Measurements from ENCODE around the gene RTKN. TPM values are rescaled to one million over a fixed set of nuclear protein-coding genes. Genes with fewer than 3 reads are reported as not detected.

RTKN gene
- total and polyA plus RNA-seq, 9 of the 15 experiments (the other 6 are each of a cell fraction or from before 2014, with no cell fraction given), result 0.14 to 6.9 (median 3.6) TPM

DNA sequence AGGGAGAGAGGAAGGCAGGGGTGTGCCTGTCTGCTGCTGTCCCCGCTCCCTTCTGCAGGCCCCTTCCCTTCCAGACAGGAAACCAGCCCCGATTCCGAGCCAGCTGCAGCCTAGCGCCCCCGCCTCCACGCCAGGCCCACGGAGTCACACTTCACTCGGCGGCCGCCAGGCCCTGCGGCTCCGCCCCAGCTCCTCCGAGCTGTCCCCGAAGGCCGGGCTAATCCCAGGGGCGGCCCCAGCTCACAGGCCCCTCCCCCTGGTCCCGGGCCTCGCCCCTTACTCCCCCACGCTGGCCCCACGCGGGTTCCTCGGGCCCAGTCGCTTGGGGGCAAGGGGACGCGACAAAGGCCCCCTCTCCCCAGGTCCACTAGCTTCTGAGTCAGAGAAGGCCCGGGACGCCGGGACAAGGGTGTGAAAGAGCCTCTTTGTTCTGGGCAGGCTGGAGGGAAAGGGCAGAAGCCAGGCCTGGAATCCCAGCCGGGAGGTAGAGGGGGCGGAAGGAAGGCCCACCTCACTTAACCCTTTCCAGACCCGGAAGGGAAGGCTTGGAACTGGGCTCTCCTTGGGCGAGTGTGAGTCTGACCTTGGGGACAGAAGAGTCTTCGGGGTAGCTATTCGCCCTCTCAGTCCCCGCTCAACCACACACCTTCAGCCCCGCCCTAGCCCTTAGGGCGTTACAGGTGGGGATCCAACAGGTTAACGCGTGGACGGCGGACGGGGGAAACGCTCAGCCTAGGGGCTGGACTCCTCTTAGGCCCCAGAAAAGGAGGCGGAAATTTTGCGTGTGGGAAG, 1.2 kb downstream of the RTKN start (continued):
- TF ChIP-seq, protein P1, sequence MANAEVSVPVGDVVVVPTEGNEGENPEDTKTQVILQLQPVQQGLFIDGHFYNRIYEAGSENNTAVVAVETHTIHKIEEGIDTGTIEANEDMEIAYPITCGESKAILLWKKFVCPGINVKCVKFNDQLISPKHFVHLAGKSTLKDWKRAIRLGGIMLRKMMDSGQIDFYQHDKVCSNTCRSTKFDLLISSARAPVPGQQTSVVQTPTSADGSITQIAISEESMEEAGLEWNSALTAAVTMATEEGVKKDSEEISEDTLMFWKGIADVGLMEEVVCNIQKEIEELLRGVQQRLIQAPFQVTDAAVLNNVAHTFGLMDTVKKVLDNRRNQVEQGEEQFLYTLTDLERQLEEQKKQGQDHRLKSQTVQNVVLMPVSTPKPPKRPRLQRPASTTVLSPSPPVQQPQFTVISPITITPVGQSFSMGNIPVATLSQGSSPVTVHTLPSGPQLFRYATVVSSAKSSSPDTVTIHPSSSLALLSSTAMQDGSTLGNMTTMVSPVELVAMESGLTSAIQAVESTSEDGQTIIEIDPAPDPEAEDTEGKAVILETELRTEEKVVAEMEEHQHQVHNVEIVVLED (CRISPR knock-in tag; IDR thresholded peaks at IDR 0.05), result no peak
- TF ChIP-seq, protein P2, sequence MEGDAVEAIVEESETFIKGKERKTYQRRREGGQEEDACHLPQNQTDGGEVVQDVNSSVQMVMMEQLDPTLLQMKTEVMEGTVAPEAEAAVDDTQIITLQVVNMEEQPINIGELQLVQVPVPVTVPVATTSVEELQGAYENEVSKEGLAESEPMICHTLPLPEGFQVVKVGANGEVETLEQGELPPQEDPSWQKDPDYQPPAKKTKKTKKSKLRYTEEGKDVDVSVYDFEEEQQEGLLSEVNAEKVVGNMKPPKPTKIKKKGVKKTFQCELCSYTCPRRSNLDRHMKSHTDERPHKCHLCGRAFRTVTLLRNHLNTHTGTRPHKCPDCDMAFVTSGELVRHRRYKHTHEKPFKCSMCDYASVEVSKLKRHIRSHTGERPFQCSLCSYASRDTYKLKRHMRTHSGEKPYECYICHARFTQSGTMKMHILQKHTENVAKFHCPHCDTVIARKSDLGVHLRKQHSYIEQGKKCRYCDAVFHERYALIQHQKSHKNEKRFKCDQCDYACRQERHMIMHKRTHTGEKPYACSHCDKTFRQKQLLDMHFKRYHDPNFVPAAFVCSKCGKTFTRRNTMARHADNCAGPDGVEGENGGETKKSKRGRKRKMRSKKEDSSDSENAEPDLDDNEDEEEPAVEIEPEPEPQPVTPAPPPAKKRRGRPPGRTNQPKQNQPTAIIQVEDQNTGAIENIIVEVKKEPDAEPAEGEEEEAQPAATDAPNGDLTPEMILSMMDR (IDR thresholded peaks at IDR 0.05 in 2 of 3, conservative IDR thresholded peaks at IDR 0.05 in 1 of 3; ENCODE audit: insufficient read depth in 2 of 3, low read depth in 1 of 3, low read length in 3 of 3), result peak; percentile 37 to 51 (median 42); a peak in 4 of 6 replicates
- TF ChIP-seq ZNF75A (CRISPR knock-in tag; IDR thresholded peaks at IDR 0.05) (no peak), GATAD2A (IDR thresholded peaks at IDR 0.05) (no peak), ARNT (IDR thresholded peaks at IDR 0.05) (no peak), SMARCB1 (IDR thresholded peaks at IDR 0.05; ENCODE audit: insufficient read length, low read depth) (peak; percentile 52), ILF3 (IDR thresholded peaks at IDR 0.05; ENCODE audit: borderline replicate concordance) (no peak), ZNF561 (CRISPR knock-in tag; conservative IDR thresholded peaks at IDR 0.05) (no peak), TGIF2 (CRISPR knock-in tag; IDR thresholded peaks at IDR 0.05) (no peak), TAF9B (IDR thresholded peaks at IDR 0.05; ENCODE audit: partially characterized antibody) (no peak), PTBP1 (IDR thresholded peaks at IDR 0.05; ENCODE audit: low read depth, low read length) (no peak), MCM7 (IDR thresholded peaks at IDR 0.05) (no peak), MIER1 (IDR thresholded peaks at IDR 0.05; ENCODE audit: low read depth) (no peak), YY1 (IDR thresholded peaks at IDR 0.05; ENCODE audit: borderline replicate concordance in 1 of 3, control insufficient read depth in 1 of 3, extremely low read depth in 1 of 3, insufficient read depth in 3 of 3, insufficient read length in 1 of 3, insufficient replicate concordance in 2 of 3, low read depth in 1 of 3, low read length in 2 of 3) (peak in 2 of 3 experiments; percentile 39 to 54), FOXP1 (CRISPR knock-in tag; IDR thresholded peaks at IDR 0.05) (no peak)
- TF ChIP-seq, protein P3, sequence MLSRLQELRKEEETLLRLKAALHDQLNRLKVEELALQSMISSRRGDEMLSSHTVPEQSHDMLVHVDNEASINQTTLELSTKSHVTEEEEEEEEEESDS (CRISPR knock-in tag; IDR thresholded peaks at IDR 0.05), result no peak
- TF ChIP-seq, protein P4, sequence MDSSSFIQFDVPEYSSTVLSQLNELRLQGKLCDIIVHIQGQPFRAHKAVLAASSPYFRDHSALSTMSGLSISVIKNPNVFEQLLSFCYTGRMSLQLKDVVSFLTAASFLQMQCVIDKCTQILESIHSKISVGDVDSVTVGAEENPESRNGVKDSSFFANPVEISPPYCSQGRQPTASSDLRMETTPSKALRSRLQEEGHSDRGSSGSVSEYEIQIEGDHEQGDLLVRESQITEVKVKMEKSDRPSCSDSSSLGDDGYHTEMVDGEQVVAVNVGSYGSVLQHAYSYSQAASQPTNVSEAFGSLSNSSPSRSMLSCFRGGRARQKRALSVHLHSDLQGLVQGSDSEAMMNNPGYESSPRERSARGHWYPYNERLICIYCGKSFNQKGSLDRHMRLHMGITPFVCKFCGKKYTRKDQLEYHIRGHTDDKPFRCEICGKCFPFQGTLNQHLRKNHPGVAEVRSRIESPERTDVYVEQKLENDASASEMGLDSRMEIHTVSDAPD (CRISPR knock-in tag; IDR thresholded peaks at IDR 0.05), result no peak
- TF ChIP-seq, protein P5, sequence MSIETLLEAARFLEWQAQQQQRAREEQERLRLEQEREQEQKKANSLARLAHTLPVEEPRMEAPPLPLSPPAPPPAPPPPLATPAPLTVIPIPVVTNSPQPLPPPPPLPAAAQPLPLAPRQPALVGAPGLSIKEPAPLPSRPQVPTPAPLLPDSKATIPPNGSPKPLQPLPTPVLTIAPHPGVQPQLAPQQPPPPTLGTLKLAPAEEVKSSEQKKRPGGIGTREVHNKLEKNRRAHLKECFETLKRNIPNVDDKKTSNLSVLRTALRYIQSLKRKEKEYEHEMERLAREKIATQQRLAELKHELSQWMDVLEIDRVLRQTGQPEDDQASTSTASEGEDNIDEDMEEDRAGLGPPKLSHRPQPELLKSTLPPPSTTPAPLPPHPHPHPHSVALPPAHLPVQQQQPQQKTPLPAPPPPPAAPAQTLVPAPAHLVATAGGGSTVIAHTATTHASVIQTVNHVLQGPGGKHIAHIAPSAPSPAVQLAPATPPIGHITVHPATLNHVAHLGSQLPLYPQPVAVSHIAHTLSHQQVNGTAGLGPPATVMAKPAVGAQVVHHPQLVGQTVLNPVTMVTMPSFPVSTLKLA (conservative IDR thresholded peaks at IDR 0.05), result peak; percentile 50 to 64; a peak in 3 of 4 replicates
- TF ChIP-seq, protein P6, sequence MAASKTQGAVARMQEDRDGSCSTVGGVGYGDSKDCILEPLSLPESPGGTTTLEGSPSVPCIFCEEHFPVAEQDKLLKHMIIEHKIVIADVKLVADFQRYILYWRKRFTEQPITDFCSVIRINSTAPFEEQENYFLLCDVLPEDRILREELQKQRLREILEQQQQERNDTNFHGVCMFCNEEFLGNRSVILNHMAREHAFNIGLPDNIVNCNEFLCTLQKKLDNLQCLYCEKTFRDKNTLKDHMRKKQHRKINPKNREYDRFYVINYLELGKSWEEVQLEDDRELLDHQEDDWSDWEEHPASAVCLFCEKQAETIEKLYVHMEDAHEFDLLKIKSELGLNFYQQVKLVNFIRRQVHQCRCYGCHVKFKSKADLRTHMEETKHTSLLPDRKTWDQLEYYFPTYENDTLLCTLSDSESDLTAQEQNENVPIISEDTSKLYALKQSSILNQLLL (CRISPR knock-in tag; IDR thresholded peaks at IDR 0.05; ENCODE audit: borderline replicate concordance), result no peak

Measured in K562 (cell line).